Activated CD8-positive, alpha-beta T cell treated with anti-CD3 and anti-CD28 coated beads, Interleukin-2, amount 10 ng/mL, durations not matched to agents 7 days and 5 days (primary cell): ENCODE data around the gene BSND. TPM values are rescaled to one million over a fixed set of nuclear protein-coding genes. Genes with fewer than 3 reads are reported as not detected.

ENCODE experiments used
- ATAC-seq: fragments of 150-1000 bp; cut with Tn5 transposase; one replicate; pipeline ENCODE4 v1.10.0; 2021; ENCODE audit warnings: moderate library complexity
- CTCF ChIA-PET: fragments of 350-600 bp; sonication (Branson Sonifier 250); formaldehyde crosslinking; loops from one replicate; lab custom pipeline; 2021; ENCODE audit warnings: antibody characterized with exemption; lab: Charles Lee
- POLR2A ChIA-PET: fragments of 350-600 bp; sonication (Branson Sonifier 250); formaldehyde crosslinking; loops from one replicate; lab custom pipeline; 2021; ENCODE audit warnings: antibody characterized with exemption; lab: Charles Lee
- DNase-seq: peaks from one replicate; pipeline ENCODE4 v3.0.0-alpha.2; 2020
- H3K27ac Mint-ChIP-seq: one replicate; pipeline ENCODE4 v1.8.0; 2021; ENCODE audit warnings: mild to moderate bottlenecking, mixed read lengths
- H3K27me3 Mint-ChIP-seq: one replicate; pipeline ENCODE4 v1.8.0; 2021; ENCODE audit warnings: low read depth, mixed read lengths
- H3K36me3 Mint-ChIP-seq: one replicate; pipeline ENCODE4 v1.8.0; 2021; ENCODE audit warnings: low read depth, mixed read lengths
- H3K4me1 Mint-ChIP-seq: one replicate; pipeline ENCODE4 v1.8.0; 2021; ENCODE audit warnings: low read depth, mixed read lengths
- H3K4me3 Mint-ChIP-seq: one replicate; pipeline ENCODE4 v1.8.0; 2021; ENCODE audit warnings: mild to moderate bottlenecking, mixed read lengths
- H3K9me3 Mint-ChIP-seq: one replicate; pipeline ENCODE4 v1.8.0; 2022; ENCODE audit warnings: mixed read lengths; ENCODE audit not compliant: insufficient read depth
- total RNA-seq, 2 experiments: library from RNA; stranded (reverse); gene quantifications; one replicate each; pipeline ENCODE4 v1.2.3, GENCODE V29; 2021

Gene BSND
- total RNA-seq, 2 experiments from 2014 or later: 0.05 TPM; not detected in 1

- H3K4me1 Mint-ChIP-seq: no peaks in the 10 kb centered on the region
- H3K9me3 Mint-ChIP-seq: no peaks in the 10 kb centered on the region
- H3K27ac Mint-ChIP-seq: no peak overlapping the region
- ATAC-seq (no peak), DNase-seq (no peak)
- ChIA-PET POLR2A (no interaction called here), CTCF (no interaction called here)
- no peak overlapping the region for H3K4me3 Mint-ChIP-seq
- H3K27me3 Mint-ChIP-seq: no peaks in the 10 kb centered on the region
- H3K36me3 Mint-ChIP-seq: no peaks in the 10 kb centered on the region
Measured at GRCh38 chr1:55052221-55053142, 53.7 kb downstream of the BSND start.

GRCh38 chr1:55053265-55053954 lies 54.7 kb downstream of the BSND start:
- no peak overlapping the region for H3K27ac Mint-ChIP-seq
- no peak overlapping the region for H3K4me3 Mint-ChIP-seq
- ChIA-PET POLR2A (no interaction called here), CTCF (no interaction called here)
- H3K36me3 Mint-ChIP-seq: no peaks in the 10 kb centered on the region
- no peaks in the 10 kb centered on the region for H3K9me3 Mint-ChIP-seq
- DNase-seq (no peak), ATAC-seq (no peak)
- no peaks in the 10 kb centered on the region for H3K27me3 Mint-ChIP-seq
- no peaks in the 10 kb centered on the region for H3K4me1 Mint-ChIP-seq

- Mint-ChIP-seq H3K27me3 (no peaks in the 10 kb centered on the region), H3K36me3 (no peaks in the 10 kb centered on the region), H3K27ac (no peak overlapping the region), H3K4me1 (no peaks in the 10 kb centered on the region), H3K4me3 (no peak overlapping the region), H3K9me3 (no peaks in the 10 kb centered on the region)
- ChIA-PET POLR2A (no interaction called here), CTCF (no interaction called here)
- ATAC-seq (no peak), DNase-seq (no peak)
Measured at GRCh38 chr1:55054396-55054795, 55.7 kb downstream of the BSND start.

- no peaks in the 10 kb centered on the region for H3K27me3 Mint-ChIP-seq
- ATAC-seq: no peak
- H3K36me3 Mint-ChIP-seq: no peaks in the 10 kb centered on the region
- H3K4me3 Mint-ChIP-seq: no peak overlapping the region
- ChIA-PET CTCF (no interaction called here), POLR2A (no interaction called here)
- H3K9me3 Mint-ChIP-seq: no peaks in the 10 kb centered on the region
- H3K27ac Mint-ChIP-seq: no peak overlapping the region
- H3K4me1 Mint-ChIP-seq: peaks cover 5% of the 10 kb centered on the region
- DNase-seq: no peak
Measured at GRCh38 chr1:55055084-55055882, 56.5 kb downstream of the BSND start.

- ATAC-seq: no peak
- no peaks in the 10 kb centered on the region for H3K36me3 Mint-ChIP-seq
- H3K27me3 Mint-ChIP-seq: no peaks in the 10 kb centered on the region
- peaks cover 7% of the 10 kb centered on the region for H3K4me1 Mint-ChIP-seq
- H3K4me3 Mint-ChIP-seq: no peak overlapping the region
- DNase-seq: no peak
- POLR2A ChIA-PET: no interaction called here
- no peaks in the 10 kb centered on the region for H3K9me3 Mint-ChIP-seq
- no peak overlapping the region for H3K27ac Mint-ChIP-seq
- CTCF ChIA-PET: no interaction called here
Measured at GRCh38 chr1:55055951-55056631, 57.4 kb downstream of the BSND start.

- Mint-ChIP-seq H3K27ac (no peak overlapping the region), H3K4me3 (no peak overlapping the region), H3K36me3 (no peaks in the 10 kb centered on the region), H3K27me3 (no peaks in the 10 kb centered on the region), H3K9me3 (no peaks in the 10 kb centered on the region), H3K4me1 (peaks cover 7% of the 10 kb centered on the region)
- ATAC-seq (no peak), DNase-seq (no peak)
- CTCF ChIA-PET: no interaction called here
- POLR2A ChIA-PET: no interaction called here
Measured at GRCh38 chr1:55056632-55056992, 57.9 kb downstream of the BSND start.

GRCh38 chr1:55057270-55057955 lies 58.7 kb downstream of the BSND start:
- CTCF ChIA-PET: no interaction called here
- no peak overlapping the region for H3K27ac Mint-ChIP-seq
- DNase-seq (no peak), ATAC-seq (no peak)
- H3K4me1 Mint-ChIP-seq: peaks cover 7% of the 10 kb centered on the region
- H3K9me3 Mint-ChIP-seq: no peaks in the 10 kb centered on the region
- H3K27me3 Mint-ChIP-seq: no peaks in the 10 kb centered on the region
- H3K36me3 Mint-ChIP-seq: no peaks in the 10 kb centered on the region
- POLR2A ChIA-PET: no interaction called here
- no peak overlapping the region for H3K4me3 Mint-ChIP-seq

- ATAC-seq (no peak), DNase-seq (no peak)
- Mint-ChIP-seq H3K27ac (no peak overlapping the region), H3K9me3 (no peaks in the 10 kb centered on the region), H3K4me3 (no peak overlapping the region), H3K27me3 (no peaks in the 10 kb centered on the region), H3K4me1 (peaks cover 7% of the 10 kb centered on the region), H3K36me3 (no peaks in the 10 kb centered on the region)
- CTCF ChIA-PET: no interaction called here
- POLR2A ChIA-PET: no interaction called here
Measured at GRCh38 chr1:55057956-55058298, 59.2 kb downstream of the BSND start.

- POLR2A ChIA-PET: no interaction called here
- CTCF ChIA-PET: no interaction called here
- no peak for ATAC-seq
- no peaks in the 10 kb centered on the region for H3K36me3 Mint-ChIP-seq
- no peak overlapping the region for H3K27ac Mint-ChIP-seq
- H3K4me1 Mint-ChIP-seq: peaks cover 7% of the 10 kb centered on the region
- H3K9me3 Mint-ChIP-seq: no peaks in the 10 kb centered on the region
- DNase-seq: no peak
- H3K4me3 Mint-ChIP-seq: no peak overlapping the region
- H3K27me3 Mint-ChIP-seq: no peaks in the 10 kb centered on the region
Measured at GRCh38 chr1:55059302-55060132, 60.8 kb downstream of the BSND start.

GRCh38 chr1:55060133-55060999 lies 61.6 kb downstream of the BSND start:
- ChIA-PET POLR2A (interaction anchor here (0.8 kb wide), 1 partner anchor 197 kb away, joined by 3 read pairs; no protein-coding TSS in a partner anchor), CTCF (no interaction called here)
- ATAC-seq (peak; percentile 29), DNase-seq (no peak)
- Mint-ChIP-seq H3K27me3 (no peaks in the 10 kb centered on the region), H3K4me1 (peaks cover 7% of the 10 kb centered on the region), H3K27ac (peak overlapping the region; percentile 22), H3K36me3 (no peaks in the 10 kb centered on the region), H3K4me3 (no peak overlapping the region), H3K9me3 (no peaks in the 10 kb centered on the region)
